Endothelial cell of umbilical vein (primary cell): ENCODE results near the gene OR4M1.

Source experiments
- CTCF ChIP-seq, 2 donors: IDR thresholded peaks; 1 replicate in 1 of 2; 2 replicates in 1 of 2; pipeline ENCODE4 v1.5.1; 2011; ENCODE audit warnings: low read length in 2 of 2, mild to moderate bottlenecking in 2 of 2, moderate library complexity in 2 of 2, control low read depth in 1 of 2, inconsistent platforms in 1 of 2, low read depth in 1 of 2; ENCODE audit not compliant: insufficient read depth in 1 of 2; ENCODE audit errors: extremely low read depth in 1 of 2
- EZH2 ChIP-seq: IDR thresholded peaks from 2 replicates; pipeline ENCODE4 v1.6.1; 2012; ENCODE audit warnings: borderline replicate concordance, low read depth, mild to moderate bottlenecking, moderate library complexity, low read length, inconsistent platforms; ENCODE audit not compliant: severe bottlenecking

GRCh38 chr14:19743256-19743655 is 30.0 kb upstream of the OR4M1 start, which contains the start of gene OR4Q3:
- TF ChIP-seq CTCF (IDR thresholded peaks at IDR 0.05; ENCODE audit: extremely low read depth in 1 of 2, insufficient read depth in 1 of 2, low read depth in 1 of 2, low read length in 2 of 2), result no peak
- TF ChIP-seq EZH2, result no peak
